GM18499 (cell line): ENCODE results near the gene IL1RAP.
"Not testable (repeated sequence)": the region's sequence is repeated elsewhere in the genome, so short reads cannot be mapped to it uniquely, and the experiment has no call there.

Experiments
- ATAC-seq: cut with Tn5 transposase; IDR thresholded peaks from one replicate; pipeline ENCODE4 v1.9.1; 2021; ENCODE audit warnings: moderate number of reproducible peaks; ENCODE audit not compliant: insufficient read depth, unreplicated experiment

IL1RAP gene

DNA sequence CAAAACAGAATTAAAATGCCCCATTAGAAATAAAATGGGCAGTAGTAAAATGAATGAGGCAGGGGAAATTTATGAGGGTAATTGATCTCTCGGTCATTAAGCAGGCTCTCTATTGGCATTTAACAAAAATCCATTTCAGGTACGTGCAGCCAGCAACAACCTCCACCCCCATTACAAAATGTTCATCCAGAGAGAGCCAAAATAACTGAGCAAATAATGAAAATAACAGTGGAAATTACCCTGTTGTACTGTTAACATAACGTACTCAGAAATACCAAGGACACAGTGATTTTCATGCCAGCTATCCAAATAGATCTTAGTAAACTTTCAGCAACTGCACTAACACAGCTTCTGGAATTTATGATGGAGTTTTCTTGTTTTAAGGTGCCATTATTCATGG, 127.7 kb downstream of the IL1RAP start:
- ATAC-seq, result no peak

GRCh38 chr3:190642016-190642415, 128.1 kb downstream of the IL1RAP start:
- no peak for ATAC-seq

DNA sequence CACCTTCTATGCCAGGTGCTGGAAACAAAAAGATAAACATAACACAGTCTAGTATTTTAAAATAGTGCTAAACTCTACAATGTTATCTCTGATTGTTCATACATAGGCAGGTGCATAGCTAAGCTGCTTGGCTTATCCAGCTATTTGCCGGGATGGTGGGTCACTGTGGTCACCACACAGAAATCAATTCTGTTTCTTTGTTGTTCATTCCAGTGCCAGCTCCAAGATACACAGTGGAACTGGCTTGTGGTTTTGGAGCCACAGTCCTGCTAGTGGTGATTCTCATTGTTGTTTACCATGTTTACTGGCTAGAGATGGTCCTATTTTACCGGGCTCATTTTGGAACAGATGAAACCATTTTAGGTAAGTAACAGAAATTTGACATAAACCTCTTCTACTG, 130.2 kb downstream of the IL1RAP start:
- no peak for ATAC-seq

- no peak for ATAC-seq
Measured at GRCh38 chr3:190644766-190645165, 130.9 kb downstream of the IL1RAP start.

GRCh38 chr3:190645932-190646460, 132.1 kb downstream of the IL1RAP start:
- no peak for ATAC-seq

DNA sequence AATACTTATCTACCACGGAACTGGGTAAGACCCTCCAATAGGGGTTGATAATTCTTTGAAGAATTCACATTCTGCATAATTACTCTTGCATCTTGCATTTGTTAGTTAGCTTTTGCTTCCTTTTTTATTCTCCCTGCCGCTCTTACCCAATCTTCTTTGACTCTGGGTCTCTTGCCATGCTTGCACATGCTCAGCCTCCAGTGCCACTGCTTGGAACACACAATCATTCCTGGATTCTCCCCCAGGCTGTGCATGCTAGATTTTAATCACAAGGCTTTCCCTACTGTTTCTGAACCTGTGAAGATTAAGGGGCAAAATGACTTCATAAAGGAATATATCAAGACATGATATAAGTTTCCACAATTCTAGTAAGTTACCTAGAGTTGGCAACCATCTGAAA, 133.1 kb downstream of the IL1RAP start:
- no peak for ATAC-seq

DNA sequence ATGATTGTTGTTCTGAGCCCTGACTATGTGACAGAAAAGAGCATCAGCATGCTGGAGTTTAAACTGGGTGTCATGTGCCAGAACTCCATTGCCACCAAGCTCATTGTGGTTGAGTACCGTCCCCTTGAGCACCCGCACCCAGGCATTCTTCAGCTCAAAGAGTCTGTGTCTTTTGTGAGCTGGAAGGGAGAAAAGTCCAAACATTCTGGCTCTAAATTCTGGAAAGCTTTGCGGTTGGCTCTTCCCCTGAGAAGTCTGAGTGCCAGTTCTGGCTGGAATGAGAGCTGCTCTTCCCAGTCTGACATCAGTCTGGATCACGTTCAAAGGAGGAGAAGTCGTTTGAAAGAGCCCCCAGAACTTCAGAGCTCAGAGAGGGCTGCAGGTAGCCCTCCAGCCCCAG, 142.0 kb downstream of the IL1RAP start:
- no peak for ATAC-seq

DNA sequence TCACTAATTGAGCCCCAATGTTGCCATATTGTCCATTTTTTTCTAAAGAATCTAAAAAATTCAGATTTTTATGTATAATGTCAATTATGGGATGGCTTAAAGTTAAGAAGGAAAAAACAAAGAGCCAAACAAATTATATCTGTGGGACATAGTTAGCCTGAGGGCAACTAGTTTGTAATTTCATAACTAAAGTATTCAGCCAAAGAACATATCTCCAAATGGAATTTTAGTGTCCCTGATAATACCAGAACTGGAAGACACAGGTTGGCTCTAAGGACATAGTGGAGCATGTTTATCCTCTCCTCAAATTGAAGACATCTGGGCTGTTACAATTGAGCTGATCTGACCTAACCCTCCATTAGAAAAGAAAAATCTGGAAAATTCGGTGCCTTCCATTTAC, 144.2 kb downstream of the IL1RAP start:
- no peak for ATAC-seq

DNA sequence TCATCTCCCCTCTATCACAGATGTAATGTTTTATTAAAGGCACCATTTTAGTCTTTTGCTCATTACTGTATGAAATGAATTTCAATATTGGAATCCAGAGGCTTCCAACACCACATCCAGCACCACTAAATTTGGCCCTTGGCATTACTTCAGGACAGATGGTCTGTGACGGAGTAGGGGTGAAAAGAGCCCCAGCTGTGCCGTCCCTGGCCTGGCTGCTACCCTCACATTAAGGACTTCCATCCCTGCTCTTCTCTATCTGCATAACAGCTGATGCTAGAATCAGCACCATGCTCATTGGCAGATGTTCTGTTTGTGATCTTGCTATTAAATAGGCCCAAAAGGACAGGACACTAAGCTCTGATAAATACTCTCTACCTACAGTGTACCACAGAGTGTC, 152.9 kb downstream of the IL1RAP start:
- ATAC-seq, result no peak

- ATAC-seq, result no peak
Measured at GRCh38 chr3:190671658-190672057, 157.8 kb downstream of the IL1RAP start.

- no peak for ATAC-seq
Measured at GRCh38 chr3:190673148-190673547, 159.3 kb downstream of the IL1RAP start.

DNA sequence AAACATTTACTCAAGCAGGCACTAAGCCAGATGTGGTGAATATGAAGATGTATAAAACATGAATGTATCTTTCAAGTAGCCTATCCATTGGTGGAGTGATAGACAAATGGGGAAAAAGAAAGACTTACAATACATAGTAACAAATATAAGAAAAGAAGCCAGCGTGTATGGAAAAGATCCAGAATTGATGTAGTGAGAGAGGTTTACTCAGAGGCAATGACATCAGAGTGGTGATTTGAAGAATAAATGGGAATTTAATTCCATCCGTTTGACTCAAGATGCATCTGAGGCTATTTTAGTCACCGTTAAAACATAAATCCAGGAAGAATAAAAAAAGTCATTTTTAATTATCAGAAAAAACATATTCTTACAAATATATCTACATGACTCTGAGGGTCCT, 162.6 kb downstream of the IL1RAP start:
- no peak for ATAC-seq

- ATAC-seq, result no peak
Measured at GRCh38 chr3:190677001-190677400, 163.1 kb downstream of the IL1RAP start.

GRCh38 chr3:190677868-190678267, 164.0 kb downstream of the IL1RAP start:
- not testable (repeated sequence) for ATAC-seq

DNA sequence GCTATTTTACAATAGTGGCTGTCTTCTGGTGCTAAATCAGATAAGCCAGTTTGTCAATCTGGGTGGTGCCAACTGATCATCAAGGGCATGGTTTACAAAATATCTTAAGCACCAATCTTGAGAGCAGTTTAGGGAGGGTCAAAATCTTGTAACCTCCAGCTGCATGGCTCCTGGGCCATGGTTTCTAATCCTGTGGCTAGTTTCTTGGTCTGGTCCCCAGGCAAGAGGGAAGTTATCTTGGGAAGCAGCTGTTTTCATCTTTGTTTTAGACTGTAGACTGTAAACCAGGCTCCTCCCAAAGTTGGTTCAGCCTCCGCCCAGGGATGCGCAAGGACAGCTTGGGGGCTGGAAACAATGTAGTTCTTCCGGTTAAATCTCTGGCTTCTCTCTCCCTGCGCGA, 166.8 kb downstream of the IL1RAP start:
- no peak for ATAC-seq

DNA sequence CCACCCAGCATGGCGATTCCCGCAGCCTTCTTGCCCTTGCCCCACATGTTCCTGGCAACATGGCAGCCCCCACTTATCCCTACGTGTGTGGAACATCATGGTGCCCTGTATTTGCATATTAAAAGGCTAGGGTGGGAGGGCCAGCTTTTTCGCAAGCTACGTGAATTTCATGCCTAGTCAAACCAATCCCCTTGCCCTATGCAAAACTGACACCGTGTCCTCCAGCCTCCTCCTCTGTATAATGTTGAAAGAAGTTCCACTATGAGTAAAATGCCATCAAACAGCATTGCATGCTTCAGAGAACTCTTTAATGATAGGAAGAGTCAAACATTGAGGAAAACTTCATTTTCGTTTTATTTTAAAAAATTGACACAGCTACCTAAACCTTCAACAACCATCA, 170.9 kb downstream of the IL1RAP start:
- no peak for ATAC-seq

GRCh38 chr3:190686011-190686410, 172.1 kb downstream of the IL1RAP start:
- no peak for ATAC-seq

DNA sequence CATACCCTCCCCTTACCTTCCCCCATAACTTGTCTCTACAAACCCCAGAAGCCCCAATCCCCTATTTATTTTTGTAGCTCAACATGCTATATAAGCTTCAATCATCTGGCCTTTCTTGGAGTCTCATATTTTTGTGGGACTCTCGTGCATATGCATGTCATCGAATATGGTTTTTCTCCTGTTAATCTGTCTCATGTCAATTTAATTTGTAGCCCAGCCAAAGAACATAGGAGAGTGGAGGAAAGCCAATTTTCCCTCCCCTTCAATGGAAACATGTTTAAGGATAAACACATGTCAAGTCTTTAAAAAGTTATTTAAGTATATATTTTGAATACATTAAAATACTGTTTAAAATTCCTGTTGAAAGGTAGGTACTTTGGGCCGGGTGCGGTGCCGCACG, 176.4 kb downstream of the IL1RAP start:
- ATAC-seq, result no peak

- ATAC-seq, result no peak
Measured at GRCh38 chr3:190692256-190692655, 178.4 kb downstream of the IL1RAP start.

- no peak for ATAC-seq
Measured at GRCh38 chr3:190694335-190695001, 180.6 kb downstream of the IL1RAP start.

DNA sequence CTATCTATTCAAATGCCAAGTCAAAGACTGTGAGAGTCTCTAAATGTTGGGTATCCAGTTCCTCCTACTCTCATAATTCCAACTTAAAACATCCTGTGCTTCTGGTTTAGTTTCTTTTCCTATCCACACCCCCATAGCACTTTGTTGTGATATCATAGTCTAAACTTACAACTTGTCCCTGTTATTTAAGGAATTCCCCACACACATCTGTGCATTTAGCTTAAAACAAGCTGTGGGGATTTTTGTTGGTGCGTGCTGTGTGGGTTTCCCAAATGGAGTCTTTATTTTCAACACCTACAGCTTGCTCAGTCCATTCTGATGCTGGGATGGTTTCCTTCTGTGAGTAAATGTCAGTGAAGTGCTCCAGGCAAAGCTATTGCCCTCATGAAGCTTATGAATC, 181.3 kb downstream of the IL1RAP start:
- ATAC-seq, result no peak

DNA sequence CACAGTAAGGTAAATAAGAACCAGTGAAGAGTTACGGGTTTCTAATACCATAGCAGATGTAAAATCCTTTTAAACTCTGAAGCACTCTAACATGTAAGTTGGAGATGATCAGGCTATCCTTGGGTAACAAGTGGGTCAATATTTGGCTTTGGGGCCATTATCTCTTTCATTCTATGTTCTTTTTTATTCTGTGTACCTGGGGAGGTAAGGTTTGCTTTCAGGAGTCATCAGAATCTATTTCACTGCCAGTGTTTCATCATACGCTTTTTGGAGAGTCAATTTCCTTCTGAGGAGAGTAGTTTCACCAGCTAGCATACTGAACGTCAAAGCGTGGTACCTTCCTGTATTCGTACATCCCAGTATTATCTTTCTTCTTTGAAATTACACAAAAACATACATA, 182.1 kb downstream of the IL1RAP start:
- no peak for ATAC-seq
